Neuronal stem cell (in vitro differentiated cells): Measurements from ENCODE around the gene PKP2.
"Not testable (repeated sequence)": the region's sequence is repeated elsewhere in the genome, so short reads cannot be mapped to it uniquely, and the experiment has no call there.

Experiments used
- DNase-seq: peaks from one replicate; pipeline ENCODE4 v3.0.0-alpha.2; 2013; ENCODE audit warnings: low spot score
- H2AFZ ChIP-seq: one replicate; pipeline ENCODE4 v1.6.1; 2013; ENCODE audit warnings: mild to moderate bottlenecking, low read length, inconsistent platforms
- H2AK5ac ChIP-seq: 2 replicates; pipeline ENCODE4 v1.6.1; 2013; ENCODE audit warnings: low read depth, mild to moderate bottlenecking, inconsistent platforms, low read length, moderate library complexity, mixed read lengths
- H2BK120ac ChIP-seq: 2 replicates; pipeline ENCODE4 v1.6.1; 2013; ENCODE audit warnings: low read depth, mild to moderate bottlenecking, inconsistent platforms, low read length, moderate library complexity, mixed read lengths
- H2BK12ac ChIP-seq: one replicate; pipeline ENCODE4 v1.6.1; 2013; ENCODE audit warnings: low read length, inconsistent platforms
- H2BK15ac ChIP-seq: 2 replicates; pipeline ENCODE4 v1.6.1; 2013; ENCODE audit warnings: mild to moderate bottlenecking, low read length, inconsistent platforms, mixed read lengths
- H2BK5ac ChIP-seq: one replicate; pipeline ENCODE4 v1.6.1; 2013; ENCODE audit warnings: inconsistent platforms, mild to moderate bottlenecking, low read length, moderate library complexity
- H3K14ac ChIP-seq: one replicate; pipeline ENCODE4 v1.6.1; 2013; ENCODE audit warnings: low read length, inconsistent platforms
- H3K18ac ChIP-seq: 2 replicates; pipeline ENCODE4 v1.6.1; 2013; ENCODE audit warnings: low read length, inconsistent platforms
- H3K23ac ChIP-seq: 2 replicates; pipeline ENCODE4 v1.6.1; 2013; ENCODE audit warnings: low read depth, mild to moderate bottlenecking, mixed read lengths, low read length, inconsistent platforms; ENCODE audit not compliant: poor library complexity
- H3K27ac ChIP-seq: replicated peaks from 3 replicates; pipeline ENCODE4 v1.5.1; 2013; ENCODE audit warnings: low read length, inconsistent platforms
- H3K27me3 ChIP-seq, 3 experiments: 2 replicates each; pipeline ENCODE4 v1.6.1; 2013; ENCODE audit warnings: low read length in 3 of 3, mild to moderate bottlenecking in 2 of 3, inconsistent platforms in 1 of 3, low read depth in 1 of 3, mixed read lengths in 1 of 3, moderate library complexity in 1 of 3; ENCODE audit not compliant: control insufficient read depth in 3 of 3, insufficient read depth in 3 of 3
- H3K36me3 ChIP-seq, 2 donors: replicated peaks in 1 of 2; 2 replicates each; pipeline ENCODE4 v1.6.1; 2013; ENCODE audit warnings: low read length in 2 of 2; ENCODE audit not compliant: control insufficient read depth in 2 of 2, insufficient read depth in 2 of 2
- H3K4ac ChIP-seq: 2 replicates; pipeline ENCODE4 v1.6.1; 2013; ENCODE audit warnings: inconsistent platforms, mild to moderate bottlenecking, low read length, moderate library complexity
- H3K4me1 ChIP-seq, 2 donors: 1 replicate in 1 of 2; 2 replicates in 1 of 2; pipeline ENCODE4 v1.6.1; 2013; ENCODE audit warnings: low read length in 2 of 2, low read depth in 1 of 2; ENCODE audit not compliant: control insufficient read depth in 2 of 2, insufficient read depth in 1 of 2
- H3K4me2 ChIP-seq: one replicate; pipeline ENCODE4 v1.6.1; 2013; ENCODE audit warnings: mild to moderate bottlenecking, low read length, inconsistent platforms; ENCODE audit not compliant: insufficient read depth, poor library complexity, severe bottlenecking
- H3K4me3 ChIP-seq, 2 donors: 2 replicates each; pipeline ENCODE4 v1.5.1; 2013; ENCODE audit warnings: low read length in 2 of 2, mild to moderate bottlenecking in 2 of 2, inconsistent platforms in 1 of 2, moderate library complexity in 1 of 2
- H3K79me1 ChIP-seq: one replicate; pipeline ENCODE4 v1.6.1; 2013; ENCODE audit warnings: low read depth, mild to moderate bottlenecking, inconsistent platforms, low read length, moderate library complexity
- H3K9ac ChIP-seq: one replicate; pipeline ENCODE4 v1.6.1; 2013; ENCODE audit warnings: mild to moderate bottlenecking, low read depth, low read length, inconsistent platforms; ENCODE audit not compliant: poor library complexity
- H3K9me3 ChIP-seq, 2 donors: replicated peaks in 1 of 2; 2 replicates each; pipeline versions ENCODE3 to v1.6.1; 2013; ENCODE audit warnings: low read length in 2 of 2, mild to moderate bottlenecking in 2 of 2, inconsistent platforms in 1 of 2, low read depth in 1 of 2, mixed read lengths in 1 of 2, moderate library complexity in 1 of 2; ENCODE audit not compliant: control insufficient read depth in 2 of 2, insufficient read depth in 1 of 2
- H4K8ac ChIP-seq: one replicate; pipeline ENCODE4 v1.6.1; 2013; ENCODE audit warnings: low read depth, mild to moderate bottlenecking, inconsistent platforms, low read length, moderate library complexity
- H4K91ac ChIP-seq: one replicate; pipeline ENCODE4 v1.6.1; 2013; ENCODE audit warnings: low read length, low read depth, mild to moderate bottlenecking, inconsistent platforms; ENCODE audit not compliant: poor library complexity
- WGBS, 2 donors: extraction: QIAGEN DNeasy Blood & Tissue Kit; methylation state at CpG; one replicate each; pipeline ENCODE4 v1.1.7; 2013; ENCODE audit warnings: missing lambda C conversion rate in 2 of 2, mixed read lengths in 1 of 2; ENCODE audit not compliant: insufficient read length in 2 of 2, insufficient replicate concordance in 1 of 2; ENCODE audit errors: extremely low coverage in 2 of 2; 5-methylcytosine and 5-hydroxymethylcytosine counted together

Gene PKP2

DNA sequence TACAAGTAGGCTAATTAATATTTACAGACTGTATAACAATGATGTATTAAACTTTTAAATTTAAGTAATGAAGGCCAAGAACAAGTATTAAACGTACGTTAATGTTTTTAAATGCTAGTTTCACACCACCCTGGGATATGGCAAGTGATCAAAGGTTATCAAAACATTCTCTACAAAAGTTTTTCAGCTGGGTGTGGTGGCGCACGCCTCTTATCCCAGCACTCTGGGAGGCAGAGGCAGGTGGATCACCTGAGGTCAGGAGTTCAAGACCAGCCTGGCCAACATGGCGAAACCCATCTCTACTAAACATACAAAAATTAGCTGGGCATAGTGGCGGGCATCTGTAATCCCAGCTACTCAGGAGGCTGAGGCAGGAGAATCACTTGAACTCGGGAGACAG is 17.5 kb downstream of the PKP2 start:
- H3K27me3 ChIP-seq, H2BK120ac ChIP-seq, H3K9me3 ChIP-seq, H3K4me2 ChIP-seq, H3K36me3 ChIP-seq, DNase-seq, H3K4ac ChIP-seq, H3K23ac ChIP-seq, H2BK5ac ChIP-seq, H2AK5ac ChIP-seq, H3K4me1 ChIP-seq, H3K14ac ChIP-seq, H3K27ac ChIP-seq, H2BK12ac ChIP-seq, H4K8ac ChIP-seq, H2AFZ ChIP-seq, H3K4me3 ChIP-seq, H3K79me1 ChIP-seq, H4K91ac ChIP-seq, H2BK15ac ChIP-seq, H3K18ac ChIP-seq, H3K9ac ChIP-seq: not testable (repeated sequence)
- no CpG with 5 or more reads among the region's 7 CpGs for WGBS, 2 donors

DNA sequence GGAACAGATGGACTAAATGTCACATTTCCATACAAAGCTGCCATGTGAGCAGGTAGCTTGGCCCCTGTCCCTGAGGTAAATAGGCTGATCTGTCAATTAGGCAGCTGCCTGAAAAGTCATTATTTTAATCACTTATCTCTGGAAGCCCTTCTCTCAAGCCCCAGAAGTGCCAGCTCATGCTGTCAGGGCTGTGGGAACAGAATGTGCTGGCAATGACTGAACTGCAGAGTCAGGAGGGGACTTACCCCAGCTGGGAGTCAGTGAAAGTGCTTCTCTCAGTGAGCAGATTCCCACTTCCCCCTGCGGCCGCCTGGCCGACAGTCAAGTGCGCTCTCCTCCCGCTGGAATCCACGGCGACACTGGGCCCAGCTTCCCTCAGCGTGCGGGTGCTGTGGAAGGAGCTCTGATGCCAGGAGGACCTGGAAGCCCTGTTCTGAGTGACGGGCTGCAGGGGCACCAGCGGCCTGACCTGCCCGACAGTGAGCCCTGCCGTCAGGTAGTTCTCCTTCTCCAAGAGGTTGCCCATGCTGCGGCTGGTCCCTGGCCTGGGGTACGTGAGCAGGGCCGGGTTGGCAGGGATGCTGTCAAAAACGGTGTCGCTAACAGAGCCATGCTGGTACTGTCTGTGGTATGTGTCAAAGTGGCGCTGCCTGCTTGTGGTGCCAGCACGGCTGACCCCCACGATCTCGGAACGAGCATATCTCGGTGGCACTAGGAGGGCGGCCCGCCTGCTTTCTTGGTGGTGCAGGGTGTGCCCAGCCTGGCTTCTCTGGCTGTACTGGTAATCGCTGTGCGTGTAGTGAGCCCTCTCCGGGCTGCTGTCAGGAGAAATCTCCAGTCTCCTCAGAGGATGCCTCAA is 18.7 kb downstream of the PKP2 start:
- H2AFZ ChIP-seq, result no peak overlapping the region
- DNase-seq, result no peak
- H3K79me1 ChIP-seq, result no peaks in the 10 kb centered on the region
- H3K27me3 ChIP-seq, result no peaks in the 10 kb centered on the region
- no CpG with 5 or more reads among the region's 29 CpGs for WGBS, 2 donors
- H3K27ac ChIP-seq, result no peak overlapping the region
- peak overlapping the region; percentile 66 for H2AK5ac ChIP-seq
- no peak overlapping the region for H3K4ac ChIP-seq
- no peak overlapping the region for H4K8ac ChIP-seq
- no peak overlapping the region for H3K14ac ChIP-seq
- H3K4me2 ChIP-seq, result no peak overlapping the region
- no peaks in the 10 kb centered on the region for H3K9me3 ChIP-seq
- no peak overlapping the region for H3K9ac ChIP-seq
- peak overlapping the region; percentile 86 for H3K23ac ChIP-seq
- H3K18ac ChIP-seq, result peak overlapping the region; percentile 82
- H2BK120ac ChIP-seq, result no peak overlapping the region
- H2BK5ac ChIP-seq, result no peak overlapping the region
- H3K36me3 ChIP-seq, result peaks cover 0 to 2% of the 10 kb centered on the region in 2 donors
- no peaks in the 10 kb centered on the region for H3K4me1 ChIP-seq
- no peak overlapping the region for H2BK15ac ChIP-seq
- H4K91ac ChIP-seq, result no peak overlapping the region
- no peak overlapping the region for H3K4me3 ChIP-seq
- H2BK12ac ChIP-seq, result no peak overlapping the region

DNA sequence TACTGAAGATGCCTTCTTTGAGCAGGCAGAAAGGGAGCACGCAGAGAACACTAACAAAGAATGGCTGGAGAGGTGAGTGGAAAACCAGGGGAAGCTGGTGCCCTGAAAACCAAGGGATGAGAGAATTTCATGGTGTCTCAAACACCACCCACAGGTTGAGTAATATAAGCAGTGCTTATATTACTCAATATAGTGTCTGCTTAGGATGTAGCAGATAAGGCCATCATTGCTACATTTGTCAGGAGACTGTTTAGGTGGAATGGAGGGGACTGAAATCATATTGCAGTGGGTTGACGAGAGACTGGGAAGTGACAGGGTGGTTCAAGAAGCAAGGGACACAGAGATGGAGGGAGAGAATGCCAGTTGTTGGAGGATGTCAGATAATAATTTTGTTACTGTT is 20.6 kb downstream of the PKP2 start:
- Histone ChIP-seq H2BK5ac (no peak overlapping the region), H3K36me3 (peaks cover 0 to 2% of the 10 kb centered on the region in 2 donors), H4K91ac (no peak overlapping the region), H3K9ac (no peak overlapping the region), H3K27me3 (no peaks in the 10 kb centered on the region), H2BK12ac (no peak overlapping the region), H3K27ac (no peak overlapping the region), H3K4me2 (no peak overlapping the region), H3K14ac (no peak overlapping the region), H3K4me3 (no peak overlapping the region), H2AK5ac (no peak overlapping the region), H3K18ac (no peak overlapping the region), H2BK120ac (no peak overlapping the region), H4K8ac (no peak overlapping the region), H3K9me3 (no peaks in the 10 kb centered on the region), H3K4ac (no peak overlapping the region), H3K4me1 (no peaks in the 10 kb centered on the region), H3K23ac (no peak overlapping the region), H3K79me1 (no peaks in the 10 kb centered on the region), H2BK15ac (no peak overlapping the region), H2AFZ (no peak overlapping the region)
- no CpG with 5 or more reads among the region's 2 CpGs for WGBS, 2 donors
- no peak for DNase-seq

DNA sequence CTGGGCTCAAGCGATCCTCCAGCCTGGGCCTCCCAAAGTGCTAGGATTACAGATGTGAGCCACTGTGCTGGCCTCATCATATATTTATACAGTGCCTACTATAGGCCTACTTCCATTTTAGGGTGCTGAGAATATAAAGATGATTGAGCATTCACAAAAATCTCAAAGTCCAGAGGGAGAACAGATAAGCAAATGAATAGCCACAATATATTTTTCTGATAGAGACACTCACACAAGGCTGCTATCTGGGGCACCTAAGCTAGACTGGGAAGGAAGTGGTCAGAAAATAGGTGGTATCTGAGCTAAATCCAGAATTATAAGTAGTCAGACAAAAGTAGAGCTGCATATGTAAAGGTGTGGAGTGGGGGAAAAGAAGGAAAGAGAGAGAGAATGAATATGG is 21.6 kb downstream of the PKP2 start:
- H3K36me3 ChIP-seq, result peaks cover 0 to 4% of the 10 kb centered on the region in 2 donors
- no peak overlapping the region for H3K18ac ChIP-seq
- no peak overlapping the region for H2BK12ac ChIP-seq
- no peak overlapping the region for H3K23ac ChIP-seq
- H2BK15ac ChIP-seq, result no peak overlapping the region
- no CpG with 5 or more reads among the region's 1 CpG for WGBS, 2 donors
- no peak overlapping the region for H3K27ac ChIP-seq
- no peak overlapping the region for H4K91ac ChIP-seq
- no peak overlapping the region for H2BK5ac ChIP-seq
- H2BK120ac ChIP-seq, result no peak overlapping the region
- no peak overlapping the region for H4K8ac ChIP-seq
- H3K4me3 ChIP-seq, result no peak overlapping the region
- no peak overlapping the region for H2AFZ ChIP-seq
- H3K4ac ChIP-seq, result no peak overlapping the region
- no peaks in the 10 kb centered on the region for H3K79me1 ChIP-seq
- H3K4me1 ChIP-seq, result no peaks in the 10 kb centered on the region
- no peak overlapping the region for H3K4me2 ChIP-seq
- no peak for DNase-seq
- no peak overlapping the region for H3K14ac ChIP-seq
- no peaks in the 10 kb centered on the region for H3K9me3 ChIP-seq
- no peaks in the 10 kb centered on the region for H3K27me3 ChIP-seq
- H3K9ac ChIP-seq, result no peak overlapping the region
- no peak overlapping the region for H2AK5ac ChIP-seq
